GM12878 (cell line): ENCODE measurements around the gene WWOX. TPM values are rescaled to one million over a fixed set of nuclear protein-coding genes. Genes with fewer than 3 reads are reported as not detected.

Source experiments
- ATAC-seq: fragments of 200-7000 bp; cut with Tn5 transposase; 3 replicates; pipeline ENCODE4 v1.9.1; 2020; ENCODE audit warnings: mild to moderate bottlenecking, moderate library complexity
- BruUV-seq: library from RNA; stranded (reverse); fragments of 400-500 nt; replicated peaks from 2 replicates; lab custom pipeline; 2021; lab: Mats Ljungman, UMichigan
- CTCF ChIA-PET: fragments of 300-600 bp; sonication (Branson Sonifier 250); formaldehyde crosslinking; extraction: SDS; loops from one replicate; lab custom pipeline; 2021; ENCODE audit warnings: inconsistent platforms; lab: Yijun Ruan, JAX
- POLR2A ChIA-PET: fragments of 350-600 bp; formaldehyde crosslinking; extraction: SDS; loops from one replicate; lab custom pipeline; 2021; ENCODE audit warnings: inconsistent platforms; lab: Charles Lee
- RAD21 ChIA-PET: fragments of 300-600 bp; sonication (Branson Sonifier 250); formaldehyde crosslinking; loops from one replicate; lab custom pipeline; 2023; ENCODE audit warnings: antibody characterized with exemption; ENCODE audit not compliant: unreplicated experiment; lab: Charles Lee
- SMC1A ChIA-PET: fragments of 300-600 bp; sonication (Branson Sonifier 250); formaldehyde crosslinking; loops from one replicate; lab custom pipeline; 2023; ENCODE audit not compliant: unreplicated experiment, uncharacterized antibody; lab: Charles Lee
- DNase-seq: peaks from one replicate; pipeline ENCODE4 v3.0.0-alpha.2; 2011; ENCODE audit warnings: low read depth, low spot score
- FAIRE-seq: peaks from 3 replicates; lab custom pipeline; 2011; peaks lifted over from hg19 to GRCh38; lab: Jason Lieb, UNC
- H2AFZ ChIP-seq: 2 replicates; pipeline ENCODE4 v1.6.0; 2011; ENCODE audit warnings: low read depth, low read length, control low read depth; ENCODE audit not compliant: control insufficient read depth
- H3K27ac ChIP-seq: 2 replicates; pipeline ENCODE4 v1.5.1; 2011; ENCODE audit warnings: control low read depth; ENCODE audit not compliant: control insufficient read depth, insufficient read depth
- H3K27me3 ChIP-seq, 2 experiments: replicated peaks in 1 of 2; 2 replicates each; pipeline versions ENCODE4 v1.6.0 to v1.6.1; 2011; ENCODE audit warnings: low read length in 1 of 2; ENCODE audit not compliant: control insufficient read depth in 2 of 2, insufficient read depth in 2 of 2
- H3K36me3 ChIP-seq, 2 experiments: 2 replicates each; pipeline ENCODE4 v1.5.1; 2011; ENCODE audit warnings: low read length in 1 of 2; ENCODE audit not compliant: control insufficient read depth in 2 of 2, insufficient read depth in 2 of 2
- H3K4me1 ChIP-seq: 2 replicates; pipeline ENCODE4 v1.6.1; 2011; ENCODE audit warnings: mild to moderate bottlenecking, low read length, moderate library complexity, mixed read lengths; ENCODE audit not compliant: control insufficient read depth, insufficient read depth
- H3K4me2 ChIP-seq: 2 replicates; pipeline ENCODE4 v1.6.0; 2011; ENCODE audit warnings: control low read depth; ENCODE audit not compliant: control insufficient read depth, insufficient read depth
- H3K4me3 ChIP-seq: fragments of 200-600 bp; sonication (generic); 2 replicates; pipeline ENCODE4 v1.5.1; 2016
- H3K79me2 ChIP-seq: 2 replicates; pipeline ENCODE4 v1.6.0; 2011; ENCODE audit warnings: low read length; ENCODE audit not compliant: control insufficient read depth, insufficient read depth
- H3K9ac ChIP-seq: 2 replicates; pipeline ENCODE4 v1.8.0; 2011; ENCODE audit warnings: low read length, control low read depth, mixed read lengths; ENCODE audit not compliant: control insufficient read depth, insufficient read depth
- H3K9me3 ChIP-seq: replicated peaks from 3 replicates; pipeline ENCODE4 v1.5.1; 2011; ENCODE audit warnings: mild to moderate bottlenecking, low read length; ENCODE audit not compliant: control insufficient read depth, insufficient read depth
- H4K20me1 ChIP-seq: 2 replicates; pipeline ENCODE4 v1.6.0; 2011; ENCODE audit not compliant: control insufficient read depth, insufficient read depth
- CHD2 ChIP-seq: IDR thresholded peaks from 2 replicates; pipeline ENCODE4 v1.6.1; 2011; ENCODE audit warnings: low read depth, low read length, improper control_type of control experiment, borderline replicate concordance
- CHD4 ChIP-seq: fragments of 200-600 bp; sonication (generic); IDR thresholded peaks from 2 replicates; pipeline ENCODE4 v1.6.1; 2016; ENCODE audit warnings: mild to moderate bottlenecking
- KLF5 ChIP-seq: fragments of 450-650 bp; IDR thresholded peaks from 2 replicates; pipeline ENCODE4 v1.6.1; 2014; ENCODE audit warnings: mild to moderate bottlenecking; ENCODE audit not compliant: partially characterized antibody
- NFIC ChIP-seq: IDR thresholded peaks from 2 replicates; pipeline ENCODE4 v1.6.1; 2012; ENCODE audit warnings: low read depth, mild to moderate bottlenecking, inconsistent platforms, low read length, moderate library complexity
- NFXL1 ChIP-seq: fragments of 450-650 bp; IDR thresholded peaks from 2 replicates; pipeline ENCODE4 v1.6.1; 2017; ENCODE audit warnings: antibody characterized with exemption, mild to moderate bottlenecking, borderline replicate concordance
- NKRF ChIP-seq: fragments of 450-650 bp; conservative IDR thresholded peaks from 2 replicates; pipeline ENCODE4 v1.6.1; 2017; ENCODE audit warnings: mild to moderate bottlenecking, moderate library complexity
- NR2C2 ChIP-seq: IDR thresholded peaks from 2 replicates; pipeline ENCODE4 v1.6.1; 2011; ENCODE audit warnings: borderline replicate concordance, low read depth; ENCODE audit not compliant: control insufficient read depth, insufficient read length
- NR2F1 ChIP-seq: fragments of 450-650 bp; conservative IDR thresholded peaks from 2 replicates; pipeline ENCODE4 v1.6.1; 2017; ENCODE audit warnings: mild to moderate bottlenecking
- POLR2A ChIP-seq: IDR thresholded peaks from 2 replicates; pipeline ENCODE4 v1.6.1; 2011; ENCODE audit warnings: low read depth, mild to moderate bottlenecking, low read length
- RBBP5 ChIP-seq: fragments of 200-600 bp; sonication (generic); conservative IDR thresholded peaks from 2 replicates; pipeline ENCODE4 v1.6.1; 2016
- SMC3 ChIP-seq: IDR thresholded peaks from 2 replicates; pipeline ENCODE4 v1.6.1; 2011; ENCODE audit warnings: low read length, improper control_type of control experiment, borderline replicate concordance
- ZBTB40 ChIP-seq: fragments of 450-650 bp; IDR thresholded peaks from 2 replicates; pipeline ENCODE4 v1.6.1; 2016; ENCODE audit warnings: mild to moderate bottlenecking, moderate library complexity, borderline replicate concordance
- ZNF207 ChIP-seq: fragments of 450-650 bp; IDR thresholded peaks from 2 replicates; pipeline ENCODE4 v1.6.1; 2014; ENCODE audit warnings: antibody characterized with exemption, mild to moderate bottlenecking, borderline replicate concordance
- ZNF274 ChIP-seq: IDR thresholded peaks from one replicate; pipeline ENCODE4 v1.8.0; 2011; ENCODE audit not compliant: insufficient read length, insufficient read depth
- WGBS: methylation state at CpG from one replicate; pipeline ENCODE4 v1.1.6; 2016; ENCODE audit warnings: low lambda C conversion rate; ENCODE audit not compliant: insufficient replicate concordance, insufficient coverage; ENCODE audit errors: missing lambda C conversion rate; 5-methylcytosine and 5-hydroxymethylcytosine counted together
- in situ Hi-C: fragments of 300-500 bp; cut with MboI; formaldehyde crosslinking; loops from 9 replicates; pipeline ENCODE4 v1.14.3; 2018; ENCODE audit warnings: mixed read lengths
- intact Hi-C: fragments of 100-400 bp; cut with micrococcal nuclease; formaldehyde crosslinking; loops from one replicate; pipeline ENCODE4 v1.14.2; 2022; ENCODE audit not compliant: unreplicated experiment
- polyA plus RNA-seq, 11 experiments: library from polyadenylated mRNA; depleted of rRNA in 4 of 11; unstranded in 6 of 11; stranded (reverse) in 5 of 11; fragments of >200 nt; fragmentation: Nextera tagmentation in 4 of 11; fragmentation: Illumina TruSeq in 1 of 11; extraction: Ambion mirVana in 4 of 11; extraction: Trizol in 1 of 11; gene quantifications; 1 replicate in 1 of 11; 2 replicates in 10 of 11; pipeline versions ENCODE4 v1.2.1 to v1.2.3, GENCODE V29; 2011 to 2016; ENCODE audit warnings: inconsistent platforms in 2 of 11, missing spikeins in 2 of 11, low read depth in 1 of 11
- total RNA-seq, 4 experiments: library from RNA; depleted of rRNA in 3 of 4; stranded (reverse); fragments of >200 nt in 3 of 4; fragmentation: Illumina TruSeq in 1 of 4; extraction: Trizol in 1 of 4; gene quantifications; 2 replicates each; pipeline versions ENCODE4 v1.2.1 to v1.2.3, GENCODE V29; 2013 to 2021

WWOX gene
- total and polyA plus RNA-seq, 10 of the 15 experiments (the other 5 are each of a cell fraction or from before 2014, with no cell fraction given), result 2.8 to 24.4 (median 17.8) TPM

GRCh38 chr16:78919852-78920251 lies 820.4 kb downstream of the WWOX start:
- in situ Hi-C loops, result no loop called here
- intact Hi-C loops, result loop anchor here (10.0 kb wide), 1 partner anchor 345 kb away; no protein-coding TSS in a partner anchor
- no peaks in the 10 kb centered on the region for H3K79me2 ChIP-seq
- WGBS, result 27% methylated on average over 8 of the region's 8 CpGs
- no peak overlapping the region for H3K27ac ChIP-seq
- DNase-seq (no peak), ATAC-seq (no peak), FAIRE-seq (no peak)
- H3K4me3 ChIP-seq, result no peak overlapping the region
- H3K4me1 ChIP-seq, result no peaks in the 10 kb centered on the region
- ChIA-PET SMC1A (no interaction called here), POLR2A (interaction anchor here (0.6 kb wide), 1 partner anchor 10 kb away, joined by 3 read pairs; no protein-coding TSS in a partner anchor), CTCF (no interaction called here), RAD21 (no interaction called here)
- no peak overlapping the region for H2AFZ ChIP-seq
- TF ChIP-seq NFIC (no peak), NFXL1 (no peak), SMC3 (no peak), ZNF274 (no peak), CHD4 (no peak), NR2F1 (no peak), CHD2 (no peak), KLF5 (no peak), RBBP5 (no peak), NKRF (no peak), POLR2A (no peak), ZNF207 (no peak), NR2C2 (no peak), ZBTB40 (no peak)
- H3K4me2 ChIP-seq, result no peak overlapping the region
- BruUV-seq, result no TSS peak
- H4K20me1 ChIP-seq, result no peaks in the 10 kb centered on the region
- no peak overlapping the region for H3K9ac ChIP-seq
- H3K9me3 ChIP-seq, result no peaks in the 10 kb centered on the region; the same call in 2 of the 3 replicates
- H3K36me3 ChIP-seq, result no peaks in the 10 kb centered on the region
- no peaks in the 10 kb centered on the region for H3K27me3 ChIP-seq
